K562 (cell line): Measurements from ENCODE around the gene ATXN7L2. TPM values are rescaled to one million over a fixed set of nuclear protein-coding genes. Genes with fewer than 3 reads are reported as not detected.

Experiments
- CXXC5 ChIP-seq: fragments of 250-450 bp; sonication (Bioruptor Pico); IDR thresholded peaks from 2 replicates; pipeline ENCODE4 v1.8.0; 2022; ENCODE audit warnings: inconsistent platforms, mild to moderate bottlenecking, moderate library complexity
- ELF2 ChIP-seq: fragments of 250-450 bp; sonication (Bioruptor Pico); IDR thresholded peaks from 2 replicates; pipeline ENCODE4 v1.5.0; 2021; ENCODE audit warnings: mild to moderate bottlenecking
- ETV5 ChIP-seq: sonication (generic); formaldehyde crosslinking; IDR thresholded peaks from 2 replicates; pipeline ENCODE4 v1.4.0; 2020; ENCODE audit warnings: low read depth, mild to moderate bottlenecking, missing genetic modification reagents
- FOXA1 ChIP-seq: fragments of 450-650 bp; IDR thresholded peaks from 2 replicates; pipeline ENCODE4 v1.6.1; 2016; ENCODE audit warnings: mild to moderate bottlenecking, borderline replicate concordance
- FOXP1 ChIP-seq: sonication (generic); formaldehyde crosslinking; IDR thresholded peaks from 2 replicates; pipeline ENCODE4 v1.8.0; 2022; ENCODE audit warnings: mild to moderate bottlenecking, missing genetic modification reagents
- IFI16 ChIP-seq: fragments of 250-450 bp; sonication (Bioruptor Pico); IDR thresholded peaks from 2 replicates; pipeline ENCODE4 v2.1.2; 2022; ENCODE audit warnings: mild to moderate bottlenecking, inconsistent platforms
- KAT8 ChIP-seq: fragments of 450-650 bp; IDR thresholded peaks from 2 replicates; pipeline ENCODE4 v1.6.1; 2016; ENCODE audit warnings: low read depth, mild to moderate bottlenecking
- NR2C2 ChIP-seq, 2 experiments: fragments of 200-800 bp in 1 of 2; sonication (Bioruptor generic) in 1 of 2; sonication (generic) in 1 of 2; formaldehyde crosslinking in 1 of 2; IDR thresholded peaks; 2 replicates each; pipeline versions ENCODE4 v1.6.1 to v1.8.0; 2016 to 2022; ENCODE audit warnings: mild to moderate bottlenecking in 1 of 2, missing compliant biosample characterization in 1 of 2, missing genetic modification characterization in 1 of 2, missing genetic modification reagents in 1 of 2
- PATZ1 ChIP-seq: fragments of 250-450 bp; sonication (Bioruptor Pico); IDR thresholded peaks from 2 replicates; pipeline ENCODE4 v1.5.0; 2020; ENCODE audit warnings: mild to moderate bottlenecking, borderline replicate concordance
- PKNOX1 ChIP-seq: fragments of 450-650 bp; IDR thresholded peaks from 2 replicates; pipeline ENCODE4 v1.6.1; 2016
- PYGO2 ChIP-seq: fragments of 450-650 bp; IDR thresholded peaks from 2 replicates; pipeline ENCODE4 v1.6.1; 2016; ENCODE audit warnings: mild to moderate bottlenecking, missing genetic modification characterization, moderate library complexity, missing compliant biosample characterization
- RREB1 ChIP-seq: fragments of 250-450 bp; sonication (Bioruptor Pico); IDR thresholded peaks from 2 replicates; pipeline ENCODE4 v1.4.0; 2020
- SMAD1 ChIP-seq: fragments of 150-350 bp; IDR thresholded peaks from 2 replicates; pipeline ENCODE4 v1.6.1; 2014; ENCODE audit warnings: low read length, low read depth; ENCODE audit not compliant: partially characterized antibody
- TAF1 ChIP-seq: IDR thresholded peaks from 2 replicates; pipeline ENCODE4 v1.6.1; 2011; ENCODE audit warnings: mild to moderate bottlenecking, low read length, moderate library complexity; ENCODE audit not compliant: insufficient read depth, control insufficient read depth, severe bottlenecking; ENCODE audit errors: extremely low read depth
- UBTF ChIP-seq, 2 experiments: IDR thresholded peaks; 2 replicates each; pipeline ENCODE4 v1.6.1; 2012; ENCODE audit warnings: improper control_type of control experiment in 2 of 2, low read depth in 2 of 2, low read length in 2 of 2, borderline replicate concordance in 1 of 2
- polyA plus RNA-seq, 8 experiments: library from polyadenylated mRNA; depleted of rRNA in 4 of 8; stranded (reverse) in 5 of 8; unstranded in 3 of 8; fragments of >200 nt; fragmentation: Nextera tagmentation in 2 of 8; fragmentation: Illumina TruSeq in 1 of 8; extraction: Ambion mirVana in 2 of 8; extraction: Trizol in 1 of 8; gene quantifications; 2 replicates each; pipeline versions ENCODE4 v1.2.1 to v1.2.3, GENCODE V29; 2011 to 2014; ENCODE audit warnings: inconsistent platforms in 1 of 8, missing spikeins in 1 of 8
- total RNA-seq, 7 experiments: library from RNA; depleted of rRNA in 6 of 7; stranded (reverse); fragments of >200 nt in 6 of 7; fragmentation: Illumina TruSeq in 2 of 7; extraction: Trizol in 2 of 7; gene quantifications; 2 replicates each; pipeline versions ENCODE4 v1.2.1 to v1.2.3, GENCODE V29; 2011 to 2021; ENCODE audit warnings: low replicate concordance in 1 of 7

ATXN7L2 gene
- total and polyA plus RNA-seq, 9 of the 15 experiments (the other 6 are each of a cell fraction or from before 2014, with no cell fraction given): 0.21 to 10.4 (median 5.8) TPM

GRCh38 chr1:109493805-109494539 is 10.3 kb downstream of the ATXN7L2 start, which contains the start of gene CYB561D1 (continued):
- peak; percentile 76; the same call in 1 of the 2 replicates for TF ChIP-seq RREB1
- peak; percentile 54 for TF ChIP-seq TAF1
- TF ChIP-seq UBTF (IDR thresholded peaks at IDR 0.05; ENCODE audit: borderline replicate concordance in 1 of 2, low read depth in 2 of 2, low read length in 2 of 2): peak; percentile 64 to 74; a peak in 2 of 4 replicates
- peak; percentile 67; the same call in 1 of the 2 replicates for TF ChIP-seq PKNOX1
- peak; percentile 99 for TF ChIP-seq ELF2 (CRISPR knock-in tag)
- 0 out of 2 replicates have a peak, but pooled peaks have one; percentile 40 for TF ChIP-seq FOXP1 (CRISPR knock-in tag)
- TF ChIP-seq ETV5: peak; percentile 80
- peak; percentile 92 for TF ChIP-seq CXXC5 (CRISPR knock-in tag)
- TF ChIP-seq IFI16 (CRISPR knock-in tag): no peak
- no peak for TF ChIP-seq PYGO2
- TF ChIP-seq SMAD1: peak; percentile 27
- TF ChIP-seq FOXA1: no peak
- no peak for TF ChIP-seq PATZ1
- no peak for TF ChIP-seq KAT8
- TF ChIP-seq NR2C2 (CRISPR knock-in tag; IDR thresholded peaks at IDR 0.05): 0 out of 2 replicates have a peak, but pooled peaks have one; percentile 40
- no peak for TF ChIP-seq NR2C2 (tag; IDR thresholded peaks at IDR 0.05)
